Sigmoid colon (tissue), 4 donors: ENCODE data around the gene DMPK.

ENCODE experiments used
- CTCF ChIP-seq, 4 experiments: fragments of 450-650 bp in 3 of 4; fragments of 200-600 bp in 1 of 4; IDR thresholded peaks; one replicate each; pipeline ENCODE4 v1.5.1; 2016 to 2019; ENCODE audit warnings: antibody characterized with exemption in 4 of 4, mild to moderate bottlenecking in 3 of 4, moderate library complexity in 2 of 4
- EP300 ChIP-seq, 4 donors: sonication (generic); formaldehyde crosslinking; IDR thresholded peaks; one replicate each; pipeline ENCODE4 v1.6.1; 2017; ENCODE audit warnings: antibody characterized with exemption in 4 of 4
- POLR2A ChIP-seq, 2 donors: fragments of 450-650 bp; IDR thresholded peaks; one replicate each; pipeline ENCODE4 v1.6.1; 2016; ENCODE audit warnings: antibody characterized with exemption in 2 of 2, mild to moderate bottlenecking in 2 of 2, moderate library complexity in 2 of 2
- POLR2AphosphoS5 ChIP-seq, 4 donors: sonication (generic); formaldehyde crosslinking; IDR thresholded peaks; one replicate each; pipeline ENCODE4 v1.6.1; 2017; ENCODE audit warnings: antibody characterized with exemption in 4 of 4

- no peak for TF ChIP-seq CTCF (IDR thresholded peaks at IDR 0.05)
- TF ChIP-seq POLR2AphosphoS5 (IDR thresholded peaks at IDR 0.05), result no peak
- TF ChIP-seq POLR2A (IDR thresholded peaks at IDR 0.05), result no peak
- TF ChIP-seq EP300 (IDR thresholded peaks at IDR 0.05), result no peak
These were observed 40.9 kb upstream of the DMPK start for GRCh38 chr19:45823182-45823581.
